GM12875 (cell line): ENCODE data around the gene ACSL4.
"Not testable (repeated sequence)": the region's sequence is repeated elsewhere in the genome, so short reads cannot be mapped to it uniquely, and the experiment has no call there.

Experiments
- H3K4me3 ChIP-seq: one replicate; pipeline ENCODE4 v1.5.1; 2011; ENCODE audit warnings: low read depth, low read length, control low read depth
- CTCF ChIP-seq: IDR thresholded peaks from 2 replicates; pipeline ENCODE4 v1.5.1; 2011; ENCODE audit warnings: low read depth, mild to moderate bottlenecking, control low read depth, inconsistent platforms, low read length, moderate library complexity, borderline replicate concordance; ENCODE audit not compliant: insufficient read depth

ACSL4 gene

GRCh38 chrX:109655502-109656201 lies 77.4 kb downstream of the ACSL4 start:
- H3K4me3 ChIP-seq = no peak overlapping the region
- TF ChIP-seq CTCF = no peak

GRCh38 chrX:109654516-109655109 lies 78.4 kb downstream of the ACSL4 start:
- no peak overlapping the region for H3K4me3 ChIP-seq
- no peak for TF ChIP-seq CTCF

GRCh38 chrX:109644671-109645070 lies 88.4 kb downstream of the ACSL4 start:
- not testable (repeated sequence) for H3K4me3 ChIP-seq

GRCh38 chrX:109643687-109644086 lies 89.4 kb downstream of the ACSL4 start:
- no peak overlapping the region for H3K4me3 ChIP-seq
- TF ChIP-seq CTCF = no peak

GRCh38 chrX:109638158-109638557 lies 94.9 kb downstream of the ACSL4 start:
- no peak overlapping the region for H3K4me3 ChIP-seq
- no peak for TF ChIP-seq CTCF

GRCh38 chrX:109637477-109637876 lies 95.6 kb downstream of the ACSL4 start:
- H3K4me3 ChIP-seq = not testable (repeated sequence)

GRCh38 chrX:109635146-109635545 lies 97.9 kb downstream of the ACSL4 start:
- peak; percentile 51; the same call in 1 of the 2 replicates for TF ChIP-seq CTCF
- no peak overlapping the region for H3K4me3 ChIP-seq

- H3K4me3 ChIP-seq = no peak overlapping the region
- 0 out of 2 replicates have a peak, but pooled peaks have one; percentile 26 for TF ChIP-seq CTCF
Measured at GRCh38 chrX:109632906-109633504, 100.1 kb downstream of the ACSL4 start.
